Motor neuron (in vitro differentiated cells): Measurements from ENCODE around the gene CPA1. TPM values are rescaled to one million over a fixed set of nuclear protein-coding genes. Genes with fewer than 3 reads are reported as not detected.

Experiments used
- ATAC-seq, 8 experiments: fragments of 200-7000 bp; cut with Tn5 transposase; replicated peaks in 6 of 8; 2 replicates each; pipeline ENCODE4 v1.8.0; 2021; ENCODE audit warnings: mild to moderate bottlenecking in 8 of 8, moderate library complexity in 8 of 8
- H3K27ac ChIP-seq, 2 donors: fragments of 250-450 bp; sonication (Bioruptor Pico); 2 replicates each; pipeline ENCODE4 v1.9.0; 2021; ENCODE audit warnings: antibody characterized with exemption in 2 of 2, mild to moderate bottlenecking in 2 of 2, moderate library complexity in 1 of 2
- H3K4me1 ChIP-seq, 2 donors: fragments of 250-450 bp; sonication (Bioruptor Pico); replicated peaks in 1 of 2; 2 replicates each; pipeline ENCODE4 v1.6.1; 2021; ENCODE audit warnings: antibody characterized with exemption in 2 of 2, mild to moderate bottlenecking in 2 of 2, moderate library complexity in 1 of 2
- H3K4me3 ChIP-seq, 5 donors: fragments of 250-450 bp; sonication (Bioruptor Pico); 2 replicates each; pipeline ENCODE4 v1.9.0; 2021; ENCODE audit warnings: antibody characterized with exemption in 5 of 5, mild to moderate bottlenecking in 5 of 5, moderate library complexity in 4 of 5
- WGBS, 10 experiments: fragments of 450-650 bp; shearing (Covaris generic); methylation state at CpG; one replicate each; pipeline ENCODE4 v1.0.0; 2022; 5-methylcytosine and 5-hydroxymethylcytosine counted together
- in situ Hi-C, 9 experiments: fragments of 400-800 bp; cut with MboI; loops; one replicate each; pipeline ENCODE4 v1.15.0; 2021; ENCODE audit warnings: low sequenced_read_pairs in 9 of 9, low pct_unique_long_range_greater_than_20kb in 2 of 9; ENCODE audit not compliant: unreplicated experiment in 9 of 9
- total RNA-seq, 8 experiments: library from RNA; unstranded; fragments of 300-600 nt; gene quantifications; 2 replicates each; pipeline versions ENCODE4 v1.2.3 to v1.2.4, GENCODE V29; 2022

The CPA1 gene
- total RNA-seq, 8 experiments from 2014 or later = 0.18 to 0.91 (median 0.42) TPM; not detected in 2

- peak in 1 of 8 experiments; percentile 66 for ATAC-seq
- H3K4me3 ChIP-seq = no peak overlapping the region
- in situ Hi-C loops = no loop called here
- H3K4me1 ChIP-seq = peaks cover 28 to 34% of the 10 kb centered on the region in 2 donors
- WGBS, 10 experiments = 100% methylated on average over 1 to 2 of the region's 10 CpGs; no CpG with 5 or more reads in 8 of the 10 experiments
- peak overlapping the region in 1 of 2 donors; percentile 73 for H3K27ac ChIP-seq
Observed at GRCh38 chr7:130346177-130346905, 34.0 kb upstream of the CPA1 start.

DNA sequence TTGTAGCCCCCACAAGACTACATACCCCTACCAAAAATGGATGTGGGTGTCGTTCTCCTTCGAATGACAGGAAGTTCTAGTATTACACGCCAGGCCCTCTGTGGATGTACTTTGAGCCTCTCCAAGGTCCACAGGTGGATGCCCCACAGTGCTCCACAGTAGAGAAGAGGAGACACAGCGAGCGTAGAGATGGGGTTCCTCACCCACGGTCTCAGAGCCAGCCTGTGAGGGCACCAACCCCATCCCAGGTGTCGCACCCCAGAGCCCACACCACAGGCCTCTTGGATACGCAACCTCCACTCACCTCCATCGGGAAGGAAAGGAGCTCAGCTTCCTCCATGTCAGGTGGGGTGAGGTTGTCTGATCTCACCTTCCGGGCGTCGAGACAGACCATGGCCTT lies 33.4 kb upstream of the CPA1 start:
- H3K4me1 ChIP-seq = peaks cover 34 to 40% of the 10 kb centered on the region in 2 donors
- no peak overlapping the region for H3K27ac ChIP-seq
- H3K4me3 ChIP-seq = no peak overlapping the region
- in situ Hi-C loops = no loop called here
- no peak for ATAC-seq
- WGBS, 10 experiments = 60% methylated on average over 2 of the region's 12 CpGs; no CpG with 5 or more reads in 9 of the 10 experiments

DNA sequence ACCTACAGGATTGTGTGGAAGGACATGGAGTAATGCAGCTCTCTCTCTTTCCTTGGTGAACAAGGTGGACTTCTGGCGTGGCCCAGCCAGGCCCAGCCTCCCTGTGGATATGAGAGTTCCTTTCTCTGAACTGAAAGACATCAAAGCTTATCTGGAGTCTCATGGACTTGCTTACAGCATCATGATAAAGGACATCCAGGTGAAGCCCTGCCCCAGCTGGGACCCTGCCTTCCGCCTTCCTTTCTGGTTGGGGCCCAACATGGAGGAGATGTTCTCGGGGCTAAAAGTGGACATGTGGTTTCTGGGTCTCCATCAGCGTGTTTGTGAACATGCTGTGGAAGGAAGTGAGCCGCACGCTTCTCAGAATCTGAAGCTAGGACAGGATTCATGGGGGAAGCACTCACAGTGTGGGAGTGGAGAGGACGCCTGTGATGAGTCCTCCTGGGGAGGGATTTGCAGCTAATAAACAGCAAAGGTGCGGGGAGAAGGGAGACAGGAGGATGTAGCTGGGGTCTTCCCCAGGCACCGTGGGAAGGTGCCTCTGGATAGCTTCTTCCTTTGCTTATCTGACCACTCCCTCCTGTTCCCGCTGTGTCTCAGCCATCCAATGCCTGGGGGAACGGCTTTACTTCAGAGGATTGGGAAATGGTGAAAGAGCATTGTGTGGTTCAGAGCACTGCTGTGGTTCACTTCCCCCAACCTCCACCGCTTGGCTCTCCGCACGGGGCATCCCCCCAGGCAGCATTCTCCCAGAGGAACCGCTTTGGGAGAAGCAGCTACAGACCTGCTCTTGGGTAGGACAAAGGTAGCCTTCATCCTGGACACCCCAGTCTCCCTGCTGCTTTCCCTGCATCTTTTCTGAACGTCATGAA lies 30.1 kb upstream of the CPA1 start:
- peak in 1 of 8 experiments; percentile 11 for ATAC-seq
- WGBS, 10 experiments = 60 to 96% (median 78%) methylated on average over 1 to 7 of the region's 16 CpGs; no CpG with 5 or more reads in 2 of the 10 experiments
- Histone ChIP-seq H3K4me3 (no peak overlapping the region), H3K27ac (peak overlapping the region; percentile 49 to 65), H3K4me1 (peaks cover 44 to 49% of the 10 kb centered on the region in 2 donors)
- in situ Hi-C loops = no loop called here

- in situ Hi-C loops = no loop called here
- Histone ChIP-seq H3K4me3 (no peak overlapping the region), H3K27ac (peak overlapping the region; percentile 55 to 65), H3K4me1 (peaks cover 43 to 48% of the 10 kb centered on the region in 2 donors)
- ATAC-seq = peak in 2 of 8 experiments; percentile 13 to 29
- 0 to 67% (median 23%) methylated on average over 2 to 8 of the region's 20 CpGs; no CpG with 5 or more reads in 3 of the 10 experiments for WGBS, 10 experiments
Observed at GRCh38 chr7:130350945-130351790, 29.1 kb upstream of the CPA1 start.

- ATAC-seq = peak in 5 of 8 experiments; percentile 0 to 12 (median 8)
- H3K27ac ChIP-seq = peak overlapping the region; percentile 55 to 65
- in situ Hi-C loops = no loop called here
- peaks cover 49 to 52% of the 10 kb centered on the region in 2 donors for H3K4me1 ChIP-seq
- 0 to 75% (median 36%) methylated on average over 1 to 4 of the region's 6 CpGs; no CpG with 5 or more reads in 2 of the 10 experiments for WGBS, 10 experiments
- H3K4me3 ChIP-seq = no peak overlapping the region
Observed at GRCh38 chr7:130351791-130352090, 28.6 kb upstream of the CPA1 start.

- peak in 7 of 8 experiments; percentile 7 to 88 (median 84) for ATAC-seq
- H3K27ac ChIP-seq = peak overlapping the region; percentile 55 to 65
- WGBS, 10 experiments = 0 to 57% (median 32%) methylated on average over 2 to 8 of the region's 20 CpGs
- H3K4me3 ChIP-seq = peak overlapping the region in 2 of 5 donors; percentile 4 to 17
- in situ Hi-C loops = no loop called here
- peaks cover 53 to 56% of the 10 kb centered on the region in 2 donors for H3K4me1 ChIP-seq
Observed at GRCh38 chr7:130352194-130353074, 27.9 kb upstream of the CPA1 start.

- WGBS, 10 experiments = 18 to 100% (median 92%) methylated on average over 1 to 6 of the region's 7 CpGs; no CpG with 5 or more reads in 1 of the 10 experiments
- no peak for ATAC-seq
- no peak overlapping the region for H3K4me3 ChIP-seq
- peak overlapping the region in 1 of 2 donors; percentile 65 for H3K27ac ChIP-seq
- peaks cover 53 to 56% of the 10 kb centered on the region in 2 donors for H3K4me1 ChIP-seq
- in situ Hi-C loops = no loop called here
Observed at GRCh38 chr7:130353196-130353595, 27.1 kb upstream of the CPA1 start.

GRCh38 chr7:130356121-130356875 lies 24.0 kb upstream of the CPA1 start:
- 11 to 100% (median 61%) methylated on average over 1 to 7 of the region's 9 CpGs; no CpG with 5 or more reads in 2 of the 10 experiments for WGBS, 10 experiments
- in situ Hi-C loops = no loop called here
- Histone ChIP-seq H3K4me1 (peaks cover 38 to 41% of the 10 kb centered on the region in 2 donors), H3K4me3 (no peak overlapping the region), H3K27ac (peak overlapping the region; percentile 21 to 80)
- peak; percentile 23 to 93 (median 52) for ATAC-seq

GRCh38 chr7:130356876-130357611 lies 23.2 kb upstream of the CPA1 start:
- in situ Hi-C loops = no loop called here
- H3K27ac ChIP-seq = peak overlapping the region; percentile 21 to 80
- peak in 2 of 8 experiments; percentile 11 to 24 for ATAC-seq

GRCh38 chr7:130358471-130358870 lies 21.8 kb upstream of the CPA1 start:
- in situ Hi-C loops = no loop called here
- no peak for ATAC-seq
- Histone ChIP-seq H3K4me1 (peaks cover 16 to 19% of the 10 kb centered on the region in 2 donors), H3K4me3 (no peak overlapping the region), H3K27ac (no peak overlapping the region)
- 89 to 100% (median 100%) methylated on average over 1 to 4 of the region's 4 CpGs; no CpG with 5 or more reads in 3 of the 10 experiments for WGBS, 10 experiments

More at GRCh38 chr7:130356876-130357611, 23.2 kb upstream of the CPA1 start:
- 53 to 100% (median 92%) methylated on average over 1 to 6 of the region's 16 CpGs for WGBS, 10 experiments
- peaks cover 31 to 33% of the 10 kb centered on the region in 2 donors for H3K4me1 ChIP-seq
- no peak overlapping the region for H3K4me3 ChIP-seq
